HG03039 (cell line): ENCODE measurements around the gene RIN3.
A peak's percentile ranks its signal among the peaks of the same experiment; 100 is the strongest.

ENCODE experiments used
- ATAC-seq: cut with Tn5 transposase; IDR thresholded peaks from one replicate; pipeline ENCODE4 v1.9.1; 2021; ENCODE audit warnings: mild to moderate bottlenecking, moderate library complexity; ENCODE audit not compliant: unreplicated experiment

The RIN3 gene

DNA sequence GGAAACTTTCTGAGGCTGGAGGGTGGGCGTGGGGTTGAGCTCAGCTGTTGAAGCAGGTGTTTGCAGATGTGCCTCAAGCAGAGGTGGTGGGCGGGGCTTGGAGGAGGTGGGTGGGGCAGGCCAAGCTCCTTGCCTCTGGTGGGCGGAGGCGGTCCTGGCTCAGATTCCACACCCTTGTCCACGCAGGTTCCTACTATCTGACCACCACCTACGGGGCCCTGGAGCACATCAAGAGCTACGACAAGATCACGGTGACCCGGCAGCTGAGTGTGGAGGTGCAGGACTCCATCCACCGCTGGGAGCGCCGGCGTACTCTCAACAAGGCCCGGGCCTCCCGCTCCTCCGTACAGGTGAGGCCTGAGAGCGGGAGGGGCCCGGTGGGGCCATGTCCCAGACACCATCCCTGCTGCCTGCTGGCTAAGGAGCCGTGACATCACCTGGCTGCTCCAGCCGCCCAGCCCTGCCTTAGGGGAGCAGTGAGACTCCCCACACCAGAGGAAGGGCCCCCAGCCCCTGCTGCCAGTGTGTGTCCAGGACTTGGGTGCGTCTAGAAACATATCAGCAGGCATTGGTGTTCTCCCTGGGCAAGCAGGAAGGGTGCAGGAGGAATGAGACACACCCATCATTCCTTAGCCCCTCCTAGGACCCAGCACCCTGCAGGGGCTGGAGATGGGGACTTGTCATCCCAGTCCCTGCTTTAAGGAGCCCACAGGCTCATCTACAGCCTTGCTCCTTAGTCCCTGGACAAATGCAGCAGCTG lies 171.4 kb downstream of the RIN3 start:
- no peak for ATAC-seq

DNA sequence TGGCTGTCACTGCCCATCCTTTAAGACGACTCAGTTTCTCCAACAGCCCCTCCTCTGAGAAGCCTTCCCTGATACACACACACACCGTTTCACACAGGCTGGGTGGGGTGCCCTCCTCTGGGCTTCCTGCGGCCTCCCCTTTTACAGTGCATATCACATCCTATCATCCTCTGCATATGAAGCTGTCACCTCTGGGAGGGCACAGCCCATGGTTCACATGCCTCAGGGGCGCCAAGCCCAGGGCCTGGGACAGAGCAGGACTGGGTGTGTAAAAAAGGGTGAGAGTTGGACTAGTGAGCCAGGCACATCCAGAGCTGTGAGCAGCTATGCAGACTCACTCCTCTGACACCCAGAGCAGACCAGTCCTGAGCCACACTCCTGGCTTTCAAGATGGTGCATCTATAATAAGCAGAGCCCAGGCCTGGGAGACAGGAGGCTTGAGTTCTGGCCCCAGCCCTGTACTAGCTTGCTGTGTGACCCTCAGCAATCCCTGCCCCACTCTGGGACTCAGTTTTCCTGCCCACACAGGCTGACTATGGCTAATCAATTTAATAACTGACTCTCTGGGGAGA lies 172.3 kb downstream of the RIN3 start:
- ATAC-seq = no peak

DNA sequence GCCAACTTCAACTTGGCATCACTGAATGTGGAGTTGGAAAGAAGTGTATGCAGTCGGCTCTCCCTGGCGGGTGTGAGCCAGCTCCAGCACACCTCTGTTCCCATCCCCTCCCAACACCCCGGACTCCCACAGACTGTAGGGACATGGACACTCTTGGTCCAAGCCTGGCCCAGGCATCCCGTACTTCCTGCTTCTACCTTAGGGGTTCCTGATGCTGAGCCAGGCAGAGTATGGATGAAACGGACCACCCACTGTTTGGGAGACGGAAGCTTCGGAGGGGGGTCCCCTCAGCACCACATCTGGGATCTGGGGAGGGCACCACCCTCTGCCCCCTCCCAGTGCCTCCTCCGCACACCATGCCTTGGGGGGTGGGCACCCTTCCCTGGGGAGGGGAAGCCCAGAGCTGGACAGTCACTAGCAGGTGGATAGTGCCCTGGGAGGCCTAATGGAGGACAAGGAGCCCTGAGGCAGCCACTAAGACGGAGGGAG lies 172.9 kb downstream of the RIN3 start:
- no peak for ATAC-seq

DNA sequence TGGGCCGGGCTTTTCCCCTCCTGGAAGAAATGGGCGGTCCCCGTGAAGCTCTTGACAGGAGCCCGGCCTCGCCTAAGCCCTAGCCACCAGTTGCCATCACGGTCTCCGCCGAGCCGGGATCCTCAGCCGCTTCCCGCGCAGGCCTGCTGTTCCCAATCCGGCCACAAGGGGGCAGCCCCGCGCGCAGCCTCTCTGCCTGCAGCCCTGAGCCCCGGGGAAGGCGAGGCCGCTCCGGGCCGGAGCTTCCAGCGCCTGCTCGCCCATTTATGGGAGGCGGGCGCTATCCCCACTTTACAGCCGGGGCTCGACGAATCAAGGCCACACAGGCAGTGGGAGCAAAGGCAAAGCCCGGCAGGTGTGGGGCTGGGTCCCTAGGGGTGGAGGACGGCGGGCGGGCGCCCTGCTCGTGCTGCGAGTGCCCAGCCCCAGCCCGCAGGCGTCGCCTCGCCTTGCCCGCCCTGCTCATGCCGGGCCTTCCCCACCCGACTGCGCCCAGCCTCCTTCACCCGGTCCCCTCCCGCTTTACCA lies 173.4 kb downstream of the RIN3 start:
- no peak for ATAC-seq

DNA sequence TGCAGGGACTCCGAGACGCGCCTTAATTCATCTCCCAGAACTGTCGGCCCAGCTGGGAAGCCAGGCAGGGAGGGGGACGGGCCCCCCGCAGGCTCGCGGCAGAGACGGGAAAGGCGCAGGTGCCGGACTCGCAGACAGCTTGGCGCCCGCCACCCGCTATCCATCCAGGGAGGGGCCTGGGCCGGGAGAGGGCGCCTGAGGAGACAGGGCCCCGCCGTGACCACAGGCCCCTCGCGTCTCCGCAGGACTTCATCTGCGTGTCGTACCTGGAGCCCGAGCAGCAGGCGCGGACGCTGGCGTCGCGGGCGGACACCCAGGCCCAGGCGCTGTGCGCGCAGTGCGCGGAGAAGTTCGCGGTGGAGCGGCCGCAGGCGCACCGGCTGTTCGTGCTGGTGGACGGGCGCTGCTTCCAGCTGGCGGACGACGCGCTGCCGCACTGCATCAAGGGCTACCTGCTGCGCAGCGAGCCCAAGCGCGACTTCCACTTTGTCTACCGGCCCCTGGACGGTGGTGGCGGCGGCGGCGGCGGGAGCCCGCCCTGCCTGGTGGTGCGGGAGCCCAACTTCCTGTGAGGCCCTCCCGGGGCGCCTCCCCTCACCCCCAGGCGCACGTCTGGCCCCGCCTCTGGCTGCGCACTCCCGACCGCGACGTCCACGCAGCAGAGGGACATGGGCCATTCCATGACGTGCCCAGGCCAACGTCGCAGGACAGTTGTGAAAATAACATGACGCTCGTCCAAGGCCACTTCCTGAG lies 174.3 kb downstream of the RIN3 start:
- ATAC-seq = no peak

DNA sequence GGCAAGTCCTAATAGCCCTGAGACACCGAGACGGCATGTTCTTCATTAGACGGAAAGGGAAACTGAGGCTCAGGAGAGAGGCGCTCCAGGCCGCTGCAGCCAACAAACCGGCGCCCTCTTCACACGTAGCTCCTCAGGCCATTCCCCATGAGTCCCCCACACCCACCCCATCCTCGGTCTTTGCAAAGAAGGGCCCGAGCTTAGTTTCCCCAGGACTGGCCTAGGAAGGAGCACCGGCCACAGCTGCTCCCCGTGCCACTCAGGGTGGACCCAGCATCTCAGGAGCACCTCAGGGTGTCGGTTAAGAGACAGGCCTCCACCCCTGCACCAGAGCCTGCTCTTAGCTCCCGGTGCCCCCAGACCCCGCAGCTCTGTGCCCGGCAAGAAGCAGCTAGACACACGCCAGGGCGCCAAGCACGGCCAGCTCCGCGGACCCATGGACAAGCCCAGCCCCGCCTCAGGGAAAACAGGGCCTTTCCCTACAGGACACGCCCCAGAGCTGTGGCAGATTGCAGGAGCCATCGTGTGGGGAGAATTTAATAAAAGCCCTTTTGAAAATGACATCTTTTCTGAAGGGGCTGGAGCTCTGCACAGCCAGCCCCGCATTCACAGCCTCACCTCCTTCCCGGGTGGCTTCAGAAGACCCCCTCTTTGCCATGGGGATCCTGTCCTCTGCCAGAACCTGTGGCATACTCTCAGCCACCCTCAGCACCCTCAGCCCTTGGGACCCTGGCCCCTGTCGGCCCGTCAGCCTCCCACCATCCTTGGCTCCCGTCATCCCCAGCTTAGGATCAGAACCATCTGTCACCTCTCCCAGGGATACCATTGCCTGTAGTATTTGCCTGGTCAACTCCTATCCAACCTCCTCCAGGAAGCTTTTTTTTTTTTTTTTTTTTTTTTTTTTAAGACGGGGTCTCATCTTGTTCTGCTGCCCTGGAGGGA lies 175.1 kb downstream of the RIN3 start:
- ATAC-seq = no peak

DNA sequence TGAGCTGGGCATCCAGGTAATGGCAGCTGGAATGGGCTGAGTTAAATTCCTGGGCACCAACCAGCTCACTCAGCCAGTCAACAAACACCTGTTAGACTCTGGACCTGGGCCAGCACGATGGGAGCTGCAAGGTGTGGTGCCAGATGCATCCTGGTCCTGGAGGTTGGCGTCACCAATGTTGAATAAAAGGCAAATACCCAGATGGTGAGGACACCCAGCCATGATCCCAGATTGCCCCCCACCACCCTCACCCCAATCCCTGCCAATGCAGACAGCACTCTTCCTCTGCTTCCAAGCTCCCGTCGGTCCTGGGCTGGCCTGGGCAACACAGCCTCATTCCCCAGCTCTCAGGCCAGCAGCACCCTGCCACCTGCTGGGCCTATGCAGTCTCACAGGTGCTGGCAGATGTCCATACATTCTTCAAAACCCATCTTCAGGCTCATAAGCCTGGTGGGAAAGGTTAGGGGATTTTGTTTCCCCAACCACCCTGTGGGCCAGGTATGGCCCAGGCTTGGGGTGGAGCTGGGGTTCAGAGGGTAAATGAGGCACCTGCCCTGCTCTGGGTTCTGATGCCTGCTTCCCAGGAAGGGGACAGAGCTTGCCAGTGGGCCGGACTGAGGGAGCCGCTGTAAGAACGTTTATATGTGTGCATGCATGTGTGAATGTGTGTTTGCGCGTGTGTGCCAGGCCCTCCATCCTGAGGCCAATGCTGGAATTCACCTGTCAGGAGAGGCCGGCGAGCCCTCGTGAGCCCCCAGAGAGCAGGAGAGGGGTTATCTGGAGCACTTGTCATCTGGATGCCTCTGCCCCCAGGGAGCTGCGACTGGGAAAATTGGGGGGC lies 176.8 kb downstream of the RIN3 start:
- ATAC-seq = no peak

DNA sequence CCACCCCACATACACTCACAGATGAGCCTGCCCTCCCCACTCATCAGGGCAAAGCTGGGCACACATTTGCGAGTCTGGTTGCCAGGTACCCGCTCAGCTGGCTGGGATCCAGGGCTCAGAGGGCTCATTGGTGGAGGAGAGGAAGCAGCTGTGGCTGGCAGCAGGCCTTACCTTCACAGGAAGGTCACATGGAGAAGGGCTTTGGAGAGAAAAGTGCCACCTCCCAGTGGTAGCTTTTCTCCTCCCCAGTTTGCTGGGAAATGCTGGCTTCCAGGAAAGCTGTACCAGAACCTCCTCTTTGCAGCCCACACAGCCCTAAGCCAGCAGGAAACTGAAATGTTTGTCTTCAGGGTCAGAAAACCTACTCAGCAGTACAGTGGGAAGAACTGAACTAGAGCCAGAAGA lies 179.2 kb downstream of the RIN3 start:
- ATAC-seq = no peak

DNA sequence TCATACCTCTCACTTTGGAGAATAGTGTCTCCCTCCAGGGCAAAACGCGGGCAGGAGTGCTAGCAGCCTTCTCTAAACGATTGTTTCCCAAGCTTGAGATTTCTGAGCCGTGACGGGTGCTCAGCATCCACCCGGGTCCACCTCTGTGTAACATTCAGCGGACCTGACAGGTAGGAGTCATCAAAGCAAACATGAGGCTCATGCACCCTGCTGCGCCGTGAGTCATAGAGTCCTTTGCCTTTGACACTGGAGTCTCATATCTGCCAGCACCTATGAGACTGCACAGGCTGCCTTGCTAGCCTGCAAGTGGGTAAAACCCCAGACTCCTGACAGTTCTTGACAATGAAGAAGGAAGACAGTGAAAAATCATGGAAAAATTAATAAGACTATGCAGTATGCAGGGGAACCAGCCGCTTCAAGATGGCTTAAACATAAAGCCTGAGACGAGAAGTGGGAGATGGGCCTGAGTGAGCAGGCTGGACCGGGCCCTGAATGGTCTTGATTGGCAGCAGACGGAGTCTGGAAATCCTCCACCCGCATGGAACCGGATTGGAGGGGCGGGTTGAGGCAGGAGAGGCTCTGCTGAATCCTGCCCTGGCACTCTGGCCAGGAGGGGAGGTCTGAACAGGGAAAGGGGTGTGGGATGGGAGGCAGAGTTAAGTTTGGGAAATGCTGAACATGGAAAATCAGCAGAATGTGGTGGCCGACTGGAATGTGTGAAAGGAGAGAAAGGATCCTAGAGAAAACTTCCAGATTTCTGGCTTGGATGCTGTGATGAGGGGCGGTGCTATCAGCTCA lies 180.6 kb downstream of the RIN3 start:
- ATAC-seq = no peak

DNA sequence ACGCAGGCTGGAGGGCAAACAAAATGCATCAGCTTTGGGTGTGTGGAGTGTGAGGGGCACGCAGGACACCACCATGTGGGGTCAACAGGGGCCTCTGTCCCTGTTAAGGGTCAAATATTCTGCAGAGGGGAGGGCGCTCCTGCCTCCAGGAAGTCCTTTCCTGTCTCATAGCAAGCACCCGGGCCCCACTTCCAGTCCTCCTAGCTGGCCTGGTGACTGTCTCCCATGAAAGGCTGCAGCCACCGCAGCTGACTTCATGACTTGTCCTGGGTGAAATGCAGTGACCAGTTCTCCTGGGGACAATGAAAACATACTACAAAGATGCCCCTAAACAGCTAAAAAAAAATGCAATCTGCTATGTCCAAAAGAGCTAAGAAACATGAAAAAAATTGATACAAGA lies 181.2 kb downstream of the RIN3 start:
- no peak for ATAC-seq

DNA sequence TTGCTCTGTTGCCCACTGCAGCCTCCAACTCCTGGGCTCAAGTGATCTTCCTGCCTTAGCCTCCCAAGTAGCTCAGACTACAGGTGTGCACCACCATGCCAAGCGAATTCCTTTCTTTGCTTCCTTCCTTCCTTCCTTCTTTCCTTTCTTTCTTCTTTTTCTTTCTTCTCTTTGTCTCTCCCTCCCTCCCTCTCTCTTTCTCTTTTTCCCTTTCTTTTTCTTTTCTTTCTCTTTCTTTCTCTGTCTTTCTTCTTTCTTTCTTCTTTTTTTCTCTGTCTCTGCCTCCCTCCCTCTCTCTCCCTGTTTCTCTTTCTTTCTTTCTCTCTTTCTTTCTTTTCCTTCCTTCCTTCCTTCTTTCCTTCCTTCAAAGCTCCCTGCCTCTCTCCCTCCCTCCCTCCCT lies 182.0 kb downstream of the RIN3 start:
- no peak for ATAC-seq

DNA sequence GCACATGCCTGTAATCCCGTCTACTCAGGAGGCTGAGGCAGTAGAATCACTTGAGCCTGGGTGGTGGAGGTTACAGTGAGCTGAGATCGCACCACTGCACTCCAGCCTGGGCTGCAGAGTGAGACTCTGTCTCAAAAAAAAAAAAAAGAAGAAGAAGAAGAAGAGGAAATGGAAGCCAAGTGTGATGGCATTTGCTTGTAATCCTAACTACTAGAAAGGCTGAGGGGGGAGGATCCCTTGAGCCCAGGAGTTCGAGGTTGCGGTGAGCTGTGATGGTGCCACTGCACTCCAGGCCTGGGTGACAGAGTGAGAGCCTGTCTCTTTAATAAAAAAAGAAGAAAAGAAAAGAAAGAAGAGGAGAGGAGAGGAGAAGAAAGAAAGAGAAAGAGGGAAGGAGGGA lies 182.8 kb downstream of the RIN3 start:
- no peak for ATAC-seq

DNA sequence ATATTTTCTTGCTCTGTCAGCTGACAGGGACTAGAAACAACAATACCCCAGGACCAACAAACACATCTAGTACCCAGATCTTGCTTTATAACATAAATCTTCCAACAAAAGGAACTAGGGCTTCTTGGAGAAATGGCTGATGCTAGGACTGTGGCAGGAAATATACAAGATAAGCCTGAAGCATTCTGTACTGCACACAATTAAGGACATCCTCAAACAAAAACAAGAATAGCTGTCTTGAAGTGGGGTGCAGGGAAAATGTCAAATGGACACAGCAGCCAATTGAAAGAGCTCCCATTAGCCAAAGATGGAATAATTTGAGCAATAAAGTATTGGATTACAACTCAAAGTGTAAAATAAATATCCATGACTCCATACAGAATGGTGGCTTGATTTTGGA lies 184.8 kb downstream of the RIN3 start:
- no peak for ATAC-seq

DNA sequence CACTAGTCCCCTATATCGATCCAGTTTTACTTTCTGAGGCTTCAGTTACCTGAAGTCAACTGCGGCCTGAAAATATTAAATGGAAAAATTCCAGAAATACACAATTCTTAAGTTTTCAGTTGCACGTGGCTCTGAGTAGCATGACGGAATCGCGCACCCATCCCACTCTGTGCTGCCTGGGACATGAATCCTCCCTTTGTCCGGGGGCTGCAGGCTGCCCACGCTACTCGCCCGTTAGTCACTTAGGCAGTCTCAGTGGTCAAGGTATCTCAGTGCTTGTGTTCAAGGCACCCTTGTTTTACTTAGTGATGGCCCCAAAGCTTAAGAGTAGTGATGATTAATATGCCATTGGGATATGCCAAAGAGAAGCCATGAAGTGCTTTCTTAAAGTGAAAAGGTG lies 188.2 kb downstream of the RIN3 start:
- ATAC-seq = no peak

DNA sequence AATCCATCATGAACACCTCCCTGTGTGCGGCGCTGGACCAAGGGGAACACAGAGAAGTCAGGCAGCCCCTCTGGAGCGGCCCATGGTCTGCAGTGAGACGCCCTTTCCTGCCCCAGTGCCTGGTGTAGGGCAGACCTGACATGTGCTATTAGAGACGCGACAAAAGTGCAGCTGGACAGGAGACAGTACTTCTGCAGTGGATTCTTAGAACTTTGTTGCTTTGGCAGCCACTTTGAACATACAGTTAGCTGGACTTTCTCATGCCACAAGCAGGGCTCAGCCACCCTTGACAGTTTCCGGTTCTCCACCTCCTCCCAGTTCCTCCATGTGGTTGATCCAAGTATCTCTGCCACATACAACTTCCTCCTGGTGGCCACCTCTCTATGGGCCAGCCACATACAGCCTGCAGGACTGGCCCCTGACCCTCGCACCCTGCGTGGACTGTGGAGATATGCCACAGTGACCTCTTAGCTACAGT lies 188.9 kb downstream of the RIN3 start:
- ATAC-seq = no peak

DNA sequence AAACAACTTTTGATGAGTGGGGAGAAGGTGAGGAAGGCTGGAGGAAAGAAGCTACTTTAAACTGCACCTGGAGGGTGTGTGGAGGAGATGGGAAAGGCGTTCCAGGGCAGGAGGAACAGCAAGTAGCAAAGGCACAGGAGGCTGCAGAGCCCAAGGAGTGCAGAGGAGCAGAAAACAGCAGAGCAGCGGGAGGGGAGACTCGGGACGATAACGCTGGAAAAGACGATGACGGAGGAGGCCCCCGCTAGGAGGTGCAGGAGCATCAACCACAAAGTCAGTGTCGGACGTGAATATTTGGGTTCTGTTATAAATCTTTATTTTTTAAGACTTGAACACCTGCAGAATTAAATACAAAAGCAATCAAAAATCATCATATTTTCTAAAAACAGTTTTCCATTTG lies 189.9 kb downstream of the RIN3 start:
- ATAC-seq = no peak

DNA sequence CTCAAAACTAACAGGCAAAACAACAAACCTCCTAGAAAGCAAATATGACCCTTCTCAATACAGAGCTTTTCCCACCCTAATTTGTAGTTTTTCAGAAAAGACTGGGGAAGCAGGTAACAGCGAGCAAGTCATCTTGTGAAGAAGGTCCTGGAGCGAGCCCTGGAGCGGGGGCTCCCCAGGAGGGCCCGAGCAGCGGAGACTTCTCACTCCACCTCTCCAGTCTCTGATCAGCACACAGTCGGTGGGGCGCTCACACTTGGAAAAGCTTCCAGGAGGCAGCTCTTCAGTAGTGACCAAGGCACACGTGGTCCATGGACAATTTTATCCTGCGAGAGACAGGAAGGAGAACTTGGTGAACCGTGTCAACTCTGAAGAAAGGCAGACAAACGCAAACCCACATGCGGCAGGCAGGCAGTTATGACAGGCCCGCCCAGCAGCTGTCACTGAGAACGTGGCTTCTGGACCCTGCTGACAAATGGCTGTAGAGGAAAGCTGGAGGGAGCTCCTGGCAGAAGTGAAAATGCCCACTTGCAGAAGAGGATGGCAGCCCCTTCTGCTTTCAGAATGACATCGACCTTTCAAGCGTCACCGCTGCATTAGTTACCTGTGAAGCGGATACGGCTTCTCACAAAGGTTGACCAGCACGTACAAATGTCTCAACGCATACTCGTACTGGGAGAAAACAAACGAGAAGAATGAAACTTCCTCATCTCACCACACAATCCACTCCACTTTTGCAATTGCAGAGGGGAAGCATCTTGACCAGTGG lies 190.6 kb downstream of the RIN3 start:
- ATAC-seq = peak; percentile 95

DNA sequence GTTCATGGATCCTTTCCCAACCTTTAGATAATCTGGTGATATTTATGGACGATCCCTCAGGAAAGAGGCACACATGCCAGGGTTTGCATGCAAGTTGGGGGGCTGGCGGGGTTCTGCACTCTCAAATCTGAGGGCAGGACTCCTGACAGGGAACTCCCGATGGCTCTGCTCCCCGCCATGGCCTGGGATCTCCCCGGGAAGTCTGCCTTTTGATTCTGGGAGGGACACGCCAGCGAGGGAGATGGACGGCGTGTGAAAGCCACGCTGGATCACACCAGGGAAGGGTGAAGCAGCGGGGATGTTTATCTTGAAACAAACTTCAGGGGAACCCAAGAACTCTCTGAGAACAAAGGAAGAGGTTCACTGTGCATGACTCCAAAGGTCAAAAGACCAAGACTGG lies 191.2 kb downstream of the RIN3 start:
- ATAC-seq = no peak
